Measurements from ENCODE around the gene PLPP3.

The PLPP3 gene

DNA sequence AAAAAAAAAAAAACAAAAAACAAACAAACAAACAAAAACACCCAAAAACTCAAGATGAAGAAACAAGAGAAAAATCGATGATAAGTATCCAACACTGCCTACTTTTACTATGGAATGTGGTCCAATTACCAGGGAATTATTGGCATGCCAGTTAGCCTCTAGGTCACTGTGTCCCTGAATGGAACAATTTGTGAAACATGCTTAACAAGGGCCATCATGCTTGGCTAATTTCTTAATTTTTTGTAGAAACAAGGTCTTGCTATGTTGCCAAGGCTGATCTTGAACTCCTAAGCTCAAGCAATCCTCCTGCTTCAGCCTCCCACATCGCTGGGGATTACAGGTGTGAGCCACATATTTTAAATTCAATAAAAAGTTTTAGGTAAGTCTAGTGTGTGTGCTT is 23.9 kb downstream of the PLPP3 start:
- DNase-seq (ENCODE audit: extremely low spot score): no peak
- CTCF ChIA-PET: no interaction called here
- POLR2A ChIA-PET: no interaction called here
- TF ChIP-seq FOXM1 (IDR thresholded peaks at IDR 0.05; ENCODE audit: borderline replicate concordance) (no peak), L3MBTL2 (conservative IDR thresholded peaks at IDR 0.05) (no peak), ARNT (IDR thresholded peaks at IDR 0.05) (no peak), FOXA1 (IDR thresholded peaks at IDR 0.05) (no peak), TARDBP (IDR thresholded peaks at IDR 0.05) (no peak), ZNF384 (IDR thresholded peaks at IDR 0.05) (no peak), LEF1 (IDR thresholded peaks at IDR 0.05; ENCODE audit: borderline replicate concordance) (no peak), SUZ12 (IDR thresholded peaks at IDR 0.05) (no peak), NFRKB (IDR thresholded peaks at IDR 0.05) (no peak), BHLHE40 (IDR thresholded peaks at IDR 0.05; ENCODE audit: borderline replicate concordance) (no peak), SP1 (IDR thresholded peaks at IDR 0.05) (no peak), CTBP1 (IDR thresholded peaks at IDR 0.05; ENCODE audit: borderline replicate concordance) (no peak), FOXK2 (IDR thresholded peaks at IDR 0.05) (no peak), ELF4 (IDR thresholded peaks at IDR 0.05) (no peak), HDGF (IDR thresholded peaks at IDR 0.05; ENCODE audit: borderline replicate concordance) (no peak)
- TF ChIP-seq, protein P1, sequence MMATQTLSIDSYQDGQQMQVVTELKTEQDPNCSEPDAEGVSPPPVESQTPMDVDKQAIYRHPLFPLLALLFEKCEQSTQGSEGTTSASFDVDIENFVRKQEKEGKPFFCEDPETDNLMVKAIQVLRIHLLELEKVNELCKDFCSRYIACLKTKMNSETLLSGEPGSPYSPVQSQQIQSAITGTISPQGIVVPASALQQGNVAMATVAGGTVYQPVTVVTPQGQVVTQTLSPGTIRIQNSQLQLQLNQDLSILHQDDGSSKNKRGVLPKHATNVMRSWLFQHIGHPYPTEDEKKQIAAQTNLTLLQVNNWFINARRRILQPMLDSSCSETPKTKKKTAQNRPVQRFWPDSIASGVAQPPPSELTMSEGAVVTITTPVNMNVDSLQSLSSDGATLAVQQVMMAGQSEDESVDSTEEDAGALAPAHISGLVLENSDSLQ (IDR thresholded peaks at IDR 0.05): no peak

DNA sequence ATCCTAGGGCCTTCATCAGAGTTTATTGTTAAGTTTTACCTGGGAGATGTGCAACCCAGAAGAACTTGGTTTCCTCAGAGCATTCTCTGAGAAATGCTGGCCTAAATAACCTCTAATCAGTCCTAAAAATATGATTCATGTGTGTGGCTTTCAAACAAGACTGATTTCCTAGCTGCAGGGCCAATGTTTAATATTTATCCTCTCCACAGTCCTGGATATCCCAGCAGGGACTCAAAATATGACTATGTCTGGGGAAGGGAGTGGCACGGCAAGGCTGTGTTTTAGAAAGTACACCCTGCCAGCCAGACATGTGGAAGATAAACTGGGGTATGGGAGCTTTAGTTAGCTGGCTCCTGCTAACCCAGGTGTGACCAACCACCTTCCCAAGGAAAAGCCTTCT is 26.3 kb downstream of the PLPP3 start:
- ChIA-PET CTCF (no interaction called here), POLR2A (no interaction called here)
- no peak for DNase-seq (ENCODE audit: extremely low spot score)
- TF ChIP-seq L3MBTL2 (conservative IDR thresholded peaks at IDR 0.05): no peak
- no peak for TF ChIP-seq ARNT (IDR thresholded peaks at IDR 0.05)
- no peak for TF ChIP-seq LEF1 (IDR thresholded peaks at IDR 0.05; ENCODE audit: borderline replicate concordance)
- no peak for TF ChIP-seq BHLHE40 (IDR thresholded peaks at IDR 0.05; ENCODE audit: borderline replicate concordance)
- TF ChIP-seq NFRKB (IDR thresholded peaks at IDR 0.05): no peak
- TF ChIP-seq, protein P1 (IDR thresholded peaks at IDR 0.05): no peak
- TF ChIP-seq FOXA1 (IDR thresholded peaks at IDR 0.05): no peak
- no peak for TF ChIP-seq SUZ12 (IDR thresholded peaks at IDR 0.05)
- no peak for TF ChIP-seq FOXK2 (IDR thresholded peaks at IDR 0.05)
- no peak for TF ChIP-seq TARDBP (IDR thresholded peaks at IDR 0.05)
- TF ChIP-seq FOXM1 (IDR thresholded peaks at IDR 0.05; ENCODE audit: borderline replicate concordance): no peak
- TF ChIP-seq ZNF384 (IDR thresholded peaks at IDR 0.05): no peak
- TF ChIP-seq SP1 (IDR thresholded peaks at IDR 0.05): no peak
- no peak for TF ChIP-seq CTBP1 (IDR thresholded peaks at IDR 0.05; ENCODE audit: borderline replicate concordance)
- TF ChIP-seq ELF4 (IDR thresholded peaks at IDR 0.05): no peak
- TF ChIP-seq HDGF (IDR thresholded peaks at IDR 0.05; ENCODE audit: borderline replicate concordance): no peak

DNA sequence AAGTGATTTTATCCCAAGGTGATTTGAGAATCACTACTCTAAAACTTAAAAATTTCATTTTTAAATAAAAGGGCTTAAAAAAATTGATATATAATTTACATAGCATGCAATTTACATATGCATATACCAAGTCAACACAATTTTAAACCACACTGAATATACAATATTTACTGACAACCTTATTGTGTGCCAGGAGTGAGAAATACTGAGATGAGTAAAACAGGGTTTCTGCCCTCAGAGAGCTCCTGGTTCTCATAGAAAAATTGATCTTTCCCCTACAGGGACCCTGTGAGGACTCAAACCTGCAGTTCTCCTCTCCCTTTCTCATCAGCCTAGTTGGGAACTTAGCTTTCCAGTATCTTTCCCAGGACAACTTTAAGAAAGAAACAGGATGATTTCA is 27.0 kb downstream of the PLPP3 start:
- no peak for DNase-seq (ENCODE audit: extremely low spot score)
- POLR2A ChIA-PET: no interaction called here
- CTCF ChIA-PET: no interaction called here
- TF ChIP-seq L3MBTL2 (conservative IDR thresholded peaks at IDR 0.05): no peak
- TF ChIP-seq CTBP1 (IDR thresholded peaks at IDR 0.05; ENCODE audit: borderline replicate concordance): no peak
- no peak for TF ChIP-seq ZNF384 (IDR thresholded peaks at IDR 0.05)
- TF ChIP-seq ARNT (IDR thresholded peaks at IDR 0.05): no peak
- TF ChIP-seq FOXM1 (IDR thresholded peaks at IDR 0.05; ENCODE audit: borderline replicate concordance): no peak

DNA sequence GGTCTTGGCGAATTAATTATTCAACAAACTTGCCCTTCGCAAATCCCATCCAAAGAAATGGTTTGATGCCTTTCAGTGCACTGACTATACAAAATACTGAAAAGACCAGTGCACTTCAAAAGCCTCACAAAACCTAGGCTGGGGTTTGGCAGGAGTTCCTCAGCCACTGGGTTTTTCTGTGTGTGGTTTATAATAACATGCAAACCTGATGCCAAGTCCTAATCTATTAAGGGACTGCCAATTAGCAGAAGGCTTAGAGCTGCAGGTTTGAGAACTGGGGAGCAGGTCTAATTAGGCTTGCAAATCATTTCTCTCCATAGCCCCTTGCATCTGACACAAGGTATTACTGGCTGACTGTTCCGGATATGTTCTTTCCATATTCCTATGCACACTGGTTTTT is 27.7 kb downstream of the PLPP3 start:
- no peak for DNase-seq (ENCODE audit: extremely low spot score)
- ChIA-PET CTCF (no interaction called here), POLR2A (no interaction called here)
- TF ChIP-seq NFRKB (IDR thresholded peaks at IDR 0.05) (no peak), BHLHE40 (IDR thresholded peaks at IDR 0.05; ENCODE audit: borderline replicate concordance) (no peak), FOXM1 (IDR thresholded peaks at IDR 0.05; ENCODE audit: borderline replicate concordance) (no peak), ZNF384 (IDR thresholded peaks at IDR 0.05) (no peak), SUZ12 (IDR thresholded peaks at IDR 0.05) (no peak), CTBP1 (IDR thresholded peaks at IDR 0.05; ENCODE audit: borderline replicate concordance) (no peak), LEF1 (IDR thresholded peaks at IDR 0.05; ENCODE audit: borderline replicate concordance) (no peak), SP1 (IDR thresholded peaks at IDR 0.05) (no peak), ARNT (IDR thresholded peaks at IDR 0.05) (no peak), L3MBTL2 (conservative IDR thresholded peaks at IDR 0.05) (no peak), FOXK2 (IDR thresholded peaks at IDR 0.05) (no peak), FOXA1 (IDR thresholded peaks at IDR 0.05) (no peak), TARDBP (IDR thresholded peaks at IDR 0.05) (no peak), HDGF (IDR thresholded peaks at IDR 0.05; ENCODE audit: borderline replicate concordance) (no peak)
- TF ChIP-seq, protein P1 (IDR thresholded peaks at IDR 0.05): no peak

DNA sequence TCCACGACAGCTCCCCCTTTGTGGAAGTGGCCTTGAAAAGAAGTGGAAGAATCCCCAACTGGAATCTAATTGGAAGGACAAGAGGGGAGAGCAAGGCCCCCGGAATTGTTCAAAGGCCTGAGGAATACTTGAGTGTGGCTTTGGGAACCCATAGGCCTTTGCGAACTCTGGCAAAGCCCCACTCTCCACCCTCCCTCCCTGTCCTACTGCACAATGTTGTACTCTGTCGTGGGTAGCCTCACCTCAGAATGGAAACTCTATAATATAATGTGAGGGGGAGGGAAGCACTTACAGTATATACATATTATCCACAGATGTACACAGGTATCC is 28.5 kb downstream of the PLPP3 start:
- POLR2A ChIA-PET: no interaction called here
- TF ChIP-seq FOXA1 (IDR thresholded peaks at IDR 0.05) (no peak), L3MBTL2 (conservative IDR thresholded peaks at IDR 0.05) (no peak), SP1 (IDR thresholded peaks at IDR 0.05) (no peak), SUZ12 (IDR thresholded peaks at IDR 0.05) (no peak), TARDBP (IDR thresholded peaks at IDR 0.05) (no peak), ARNT (IDR thresholded peaks at IDR 0.05) (no peak), ZNF384 (IDR thresholded peaks at IDR 0.05) (no peak), NFRKB (IDR thresholded peaks at IDR 0.05) (no peak), HDGF (IDR thresholded peaks at IDR 0.05; ENCODE audit: borderline replicate concordance) (no peak), FOXK2 (IDR thresholded peaks at IDR 0.05) (no peak), FOXM1 (IDR thresholded peaks at IDR 0.05; ENCODE audit: borderline replicate concordance) (no peak), BHLHE40 (IDR thresholded peaks at IDR 0.05; ENCODE audit: borderline replicate concordance) (no peak), ELF4 (IDR thresholded peaks at IDR 0.05) (no peak), LEF1 (IDR thresholded peaks at IDR 0.05; ENCODE audit: borderline replicate concordance) (no peak)
- TF ChIP-seq, protein P1 (IDR thresholded peaks at IDR 0.05): no peak
- CTCF ChIA-PET: no interaction called here
- DNase-seq (ENCODE audit: extremely low spot score): no peak

Data from HEK293T (cell line).